Kidney (tissue), 14 donors: ENCODE data around the gene GGCX. TPM values are rescaled to one million over a fixed set of nuclear protein-coding genes. Genes with fewer than 3 reads are reported as not detected.

Source experiments
- DNase-seq, 5 donors: peaks; one replicate each; pipeline ENCODE4 v3.0.0-alpha.2; 2013 to 2020
- FAIRE-seq: peaks from 2 replicates; lab custom pipeline; 2012; peaks lifted over from hg19 to GRCh38; lab: Jason Lieb, UNC
- H3K27ac ChIP-seq, 2 donors: one replicate each; pipeline ENCODE4 v1.7.0; 2013; ENCODE audit warnings: low read depth in 2 of 2, low read length in 2 of 2, inconsistent platforms in 1 of 2
- H3K27me3 ChIP-seq: one replicate; pipeline ENCODE4 v1.7.1; 2013; ENCODE audit warnings: low read length, inconsistent platforms; ENCODE audit not compliant: control insufficient read depth, insufficient read depth
- H3K36me3 ChIP-seq, 3 donors: one replicate each; pipeline versions ENCODE4 v1.7.0 to v1.7.1; 2013; ENCODE audit warnings: low read length in 3 of 3, control low read depth in 1 of 3, inconsistent platforms in 1 of 3; ENCODE audit not compliant: insufficient read depth in 3 of 3, control insufficient read depth in 2 of 3
- H3K4me1 ChIP-seq, 3 donors: one replicate each; pipeline versions ENCODE4 v1.7.0 to v1.7.1; 2013; ENCODE audit warnings: low read length in 3 of 3, inconsistent platforms in 1 of 3, low read depth in 1 of 3; ENCODE audit not compliant: control insufficient read depth in 2 of 3, insufficient read depth in 2 of 3
- H3K4me3 ChIP-seq, 3 donors: one replicate each; pipeline versions ENCODE4 v1.7.0 to v1.8.1; 2013; ENCODE audit warnings: low read length in 3 of 3, control low read depth in 1 of 3, inconsistent platforms in 1 of 3
- H3K9ac ChIP-seq, 3 donors: one replicate each; pipeline versions ENCODE4 v1.7.0 to v1.7.1; 2013; ENCODE audit warnings: low read length in 3 of 3, control low read depth in 1 of 3, inconsistent platforms in 1 of 3
- H3K9me3 ChIP-seq, 3 donors: one replicate each; pipeline versions ENCODE4 v1.7.0 to v1.7.1; 2013; ENCODE audit warnings: low read length in 3 of 3, control low read depth in 1 of 3, inconsistent platforms in 1 of 3; ENCODE audit not compliant: control insufficient read depth in 2 of 3, insufficient read depth in 1 of 3
- CTCF ChIP-seq: IDR thresholded peaks from 3 replicates; pipeline ENCODE4 v1.5.1; 2012; ENCODE audit warnings: mild to moderate bottlenecking, moderate library complexity, borderline replicate concordance; ENCODE audit not compliant: insufficient read depth; ENCODE audit errors: extremely low read depth
- intact Hi-C: fragments of 100-400 bp; cut with DNase I; formaldehyde crosslinking; loops from one replicate; pipeline ENCODE4 v1.11.1; 2022
- polyA plus RNA-seq: library from polyadenylated mRNA; stranded (reverse); fragments of 350-450 nt; fragmentation: Illumina TruSeq; extraction: RNeasy Lipid Tissue Mini Kit (QIAGEN cat#74804); gene quantifications from one replicate; pipeline ENCODE4 v1.2.3, GENCODE V29; 2014; ENCODE audit warnings: low read depth, low replicate concordance; ENCODE audit not compliant: insufficient read depth
- total RNA-seq: library from RNA; stranded (reverse); fragmentation: NEBNext Ultra II Directional; extraction: Animal tissue kit (Norgen Biotek cat#: 25700); gene quantifications from one replicate; pipeline ENCODE4 v1.2.1, GENCODE V29; 2021
- donor health status: control.
- donor health status: control.
- donor health status: control.
- donor health status: control.
- donor health status: control.
- donor health status: DM: yes; HTN: yes; CAD: no.
- donor health status: Normal renal cell carcinoma (clear cell type).

GGCX gene
- total and polyA plus RNA-seq, 2 donors from 2014 or later: 27.8 to 50.7 TPM

DNA sequence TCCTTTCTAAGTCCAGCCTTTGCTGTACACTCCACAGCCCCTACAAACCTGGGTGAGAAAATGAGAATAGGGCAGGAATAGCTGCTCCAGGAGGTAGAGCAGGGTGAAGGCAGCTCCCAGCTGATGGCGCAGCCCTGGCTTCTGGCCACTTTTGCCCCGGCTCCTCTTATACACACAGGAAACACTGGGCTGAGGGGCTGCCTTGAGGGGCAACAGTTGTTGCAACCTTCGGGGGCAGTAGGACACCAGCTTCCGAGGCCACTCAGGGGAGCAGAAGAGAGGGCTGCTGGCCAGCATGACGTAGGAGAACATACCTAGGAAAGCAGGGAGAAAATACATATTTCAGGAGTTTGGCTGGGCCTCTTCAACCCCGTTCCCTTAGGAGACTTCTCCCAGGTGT lies 8.1 kb downstream of the GGCX start:
- DNase-seq: no peak
- Histone ChIP-seq H3K4me1 (peaks cover 0 to 8% (median 0%) of the 10 kb centered on the region in 3 donors), H3K27me3 (no peaks in the 10 kb centered on the region), H3K4me3 (no peak overlapping the region), H3K9me3 (no peaks in the 10 kb centered on the region), H3K36me3 (peaks cover 11 to 48% (median 28%) of the 10 kb centered on the region in 3 donors), H3K9ac (no peak overlapping the region), H3K27ac (no peak overlapping the region)
- intact Hi-C loops: loop anchor here (5.0 kb wide), 1 partner anchor 131 kb away; no protein-coding TSS in a partner anchor
- FAIRE-seq: no peak
- no peak for TF ChIP-seq CTCF

- H3K4me1 ChIP-seq: peaks cover 0 to 8% (median 0%) of the 10 kb centered on the region in 3 donors
- no peak overlapping the region for H3K27ac ChIP-seq
- peaks cover 11 to 43% (median 25%) of the 10 kb centered on the region in 3 donors for H3K36me3 ChIP-seq
- TF ChIP-seq CTCF: peak; percentile 96
- H3K27me3 ChIP-seq: no peaks in the 10 kb centered on the region
- no peak overlapping the region for H3K4me3 ChIP-seq
- intact Hi-C loops: loop anchor here (5.0 kb wide), 1 partner anchor 130 kb away; no protein-coding TSS in a partner anchor
- no peak for FAIRE-seq
- DNase-seq: peak; percentile 87 to 91 (median 88)
- no peak overlapping the region for H3K9ac ChIP-seq
- H3K9me3 ChIP-seq: no peaks in the 10 kb centered on the region
Measured at GRCh38 chr2:85551698-85552678, 9.3 kb downstream of the GGCX start.

- FAIRE-seq: no peak
- peaks cover 14 to 49% (median 26%) of the 10 kb centered on the region in 3 donors for H3K36me3 ChIP-seq
- TF ChIP-seq CTCF: no peak
- no peak for DNase-seq
- H3K4me3 ChIP-seq: no peak overlapping the region
- no peak overlapping the region for H3K9ac ChIP-seq
- no peaks in the 10 kb centered on the region for H3K9me3 ChIP-seq
- H3K4me1 ChIP-seq: peaks cover 0 to 8% (median 0%) of the 10 kb centered on the region in 3 donors
- H3K27me3 ChIP-seq: no peaks in the 10 kb centered on the region
- intact Hi-C loops: loop anchor here (5.0 kb wide), 1 partner anchor 128 kb away; no protein-coding TSS in a partner anchor
- peak overlapping the region; percentile 26 to 60 for H3K27ac ChIP-seq
Measured at GRCh38 chr2:85550486-85550885, 10.8 kb downstream of the GGCX start.
